HFFc6 (cell line): Measurements from ENCODE around the gene PRG3. TPM values are rescaled to one million over a fixed set of nuclear protein-coding genes. Genes with fewer than 3 reads are reported as not detected.

ENCODE experiments used
- DNase-seq: peaks from one replicate; pipeline ENCODE4 v3.0.0-alpha.2; 2018
- H3K27ac Mint-ChIP-seq: 2 replicates; pipeline ENCODE4 v1.8.0; 2020; ENCODE audit warnings: mild to moderate bottlenecking, mixed read lengths
- H3K27me3 Mint-ChIP-seq: 2 replicates; pipeline ENCODE4 v1.8.0; 2021; ENCODE audit warnings: mild to moderate bottlenecking, moderate library complexity, mixed read lengths; ENCODE audit not compliant: insufficient read depth
- H3K36me3 Mint-ChIP-seq: 2 replicates; pipeline ENCODE4 v1.8.0; 2021; ENCODE audit warnings: low read depth, mixed read lengths
- H3K4me1 Mint-ChIP-seq: 2 replicates; pipeline ENCODE4 v1.8.0; 2020; ENCODE audit warnings: low read depth, mixed read lengths
- H3K4me3 Mint-ChIP-seq: 2 replicates; pipeline ENCODE4 v1.8.0; 2020; ENCODE audit warnings: mild to moderate bottlenecking, moderate library complexity, mixed read lengths
- H3K9me3 Mint-ChIP-seq: 2 replicates; pipeline ENCODE4 v1.8.0; 2020; ENCODE audit warnings: mild to moderate bottlenecking, mixed read lengths
- total RNA-seq, 6 experiments: library from RNA; stranded (reverse); fragmentation: NEBNext Ultra II Directional; extraction: Animal tissue kit (Norgen Biotek cat#: 25700); gene quantifications; 2 replicates in 1 of 6; 3 replicates in 5 of 6; pipeline ENCODE4 v1.2.3, GENCODE V29; 2021
- TF ChIP-seq, protein P1 (sequence below): fragments of 200-600 bp; sonication (generic); IDR thresholded peaks from 2 replicates; pipeline ENCODE4 v1.5.0; 2021; ENCODE audit warnings: antibody characterized with exemption, mild to moderate bottlenecking

Gene PRG3
- total RNA-seq, 6 experiments from 2014 or later: not detected

DNA sequence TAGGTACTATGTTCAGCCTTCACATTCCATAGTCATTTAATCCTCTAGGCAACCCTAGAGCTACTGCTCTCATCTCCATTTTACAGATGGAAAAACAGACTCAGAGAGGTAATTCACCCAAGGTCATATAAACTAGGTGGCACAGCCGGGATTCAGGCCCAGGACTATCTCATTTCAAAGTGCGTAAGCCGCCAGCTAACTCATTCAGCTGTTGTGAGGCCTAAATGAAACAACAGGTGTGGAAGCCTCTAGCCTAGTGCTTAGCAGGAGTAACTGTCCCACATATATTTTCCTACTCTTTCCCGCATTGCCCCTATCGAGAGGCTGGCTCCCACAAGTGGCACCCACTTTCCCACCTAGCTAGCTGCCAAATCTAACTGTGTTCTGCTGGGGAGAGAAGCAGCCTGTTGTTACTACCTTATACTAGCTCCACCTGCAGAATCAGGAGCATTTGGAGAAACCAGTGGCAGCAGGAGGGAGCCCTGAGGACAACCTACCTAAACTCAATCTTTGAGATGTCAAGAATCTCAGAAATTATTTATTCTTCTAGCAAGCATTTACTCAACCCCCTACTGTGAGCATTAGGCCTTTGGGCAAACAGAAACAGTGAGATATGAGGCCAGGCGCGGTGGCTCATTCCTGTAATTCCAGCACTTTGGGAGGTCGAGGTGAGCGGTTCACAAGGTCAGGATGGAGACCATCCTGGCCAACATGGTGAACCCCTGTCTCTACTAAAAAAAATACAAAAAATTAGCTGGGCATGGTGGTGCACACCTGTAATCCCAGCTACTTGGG lies 20.9 kb downstream of the PRG3 start:
- DNase-seq: no peak
- Mint-ChIP-seq H3K27ac (no peak overlapping the region), H3K9me3 (no peaks in the 10 kb centered on the region), H3K36me3 (no peaks in the 10 kb centered on the region), H3K4me1 (peaks cover 16% of the 10 kb centered on the region), H3K4me3 (no peak overlapping the region), H3K27me3 (peaks cover 39% of the 10 kb centered on the region)
- TF ChIP-seq, protein P1, sequence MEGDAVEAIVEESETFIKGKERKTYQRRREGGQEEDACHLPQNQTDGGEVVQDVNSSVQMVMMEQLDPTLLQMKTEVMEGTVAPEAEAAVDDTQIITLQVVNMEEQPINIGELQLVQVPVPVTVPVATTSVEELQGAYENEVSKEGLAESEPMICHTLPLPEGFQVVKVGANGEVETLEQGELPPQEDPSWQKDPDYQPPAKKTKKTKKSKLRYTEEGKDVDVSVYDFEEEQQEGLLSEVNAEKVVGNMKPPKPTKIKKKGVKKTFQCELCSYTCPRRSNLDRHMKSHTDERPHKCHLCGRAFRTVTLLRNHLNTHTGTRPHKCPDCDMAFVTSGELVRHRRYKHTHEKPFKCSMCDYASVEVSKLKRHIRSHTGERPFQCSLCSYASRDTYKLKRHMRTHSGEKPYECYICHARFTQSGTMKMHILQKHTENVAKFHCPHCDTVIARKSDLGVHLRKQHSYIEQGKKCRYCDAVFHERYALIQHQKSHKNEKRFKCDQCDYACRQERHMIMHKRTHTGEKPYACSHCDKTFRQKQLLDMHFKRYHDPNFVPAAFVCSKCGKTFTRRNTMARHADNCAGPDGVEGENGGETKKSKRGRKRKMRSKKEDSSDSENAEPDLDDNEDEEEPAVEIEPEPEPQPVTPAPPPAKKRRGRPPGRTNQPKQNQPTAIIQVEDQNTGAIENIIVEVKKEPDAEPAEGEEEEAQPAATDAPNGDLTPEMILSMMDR: no peak

DNA sequence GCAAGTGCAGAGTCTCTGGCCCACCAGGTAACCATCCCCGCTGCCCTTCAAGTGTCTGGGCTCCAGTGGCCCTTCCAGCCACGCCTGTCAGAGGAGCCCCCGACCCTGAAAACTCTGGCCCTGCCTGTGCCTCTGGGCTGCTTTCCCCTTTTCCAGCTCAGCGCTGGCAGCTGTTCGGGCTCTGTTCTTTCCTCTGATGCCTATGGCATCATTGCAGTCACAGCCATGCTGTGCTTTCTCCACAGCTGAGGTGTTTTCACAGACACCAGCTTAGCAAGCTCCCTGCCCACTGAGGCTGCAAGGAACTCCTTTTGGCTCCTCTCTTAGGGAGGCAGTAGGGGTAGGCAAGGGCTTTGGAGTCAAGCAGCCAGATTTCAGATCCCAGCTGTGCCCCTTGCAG lies 21.6 kb downstream of the PRG3 start:
- TF ChIP-seq, protein P1: no peak
- no peaks in the 10 kb centered on the region for H3K36me3 Mint-ChIP-seq
- H3K4me1 Mint-ChIP-seq: peaks cover 16% of the 10 kb centered on the region
- no peak overlapping the region for H3K4me3 Mint-ChIP-seq
- no peaks in the 10 kb centered on the region for H3K9me3 Mint-ChIP-seq
- H3K27ac Mint-ChIP-seq: no peak overlapping the region
- H3K27me3 Mint-ChIP-seq: peaks cover 40% of the 10 kb centered on the region
- DNase-seq: no peak

DNA sequence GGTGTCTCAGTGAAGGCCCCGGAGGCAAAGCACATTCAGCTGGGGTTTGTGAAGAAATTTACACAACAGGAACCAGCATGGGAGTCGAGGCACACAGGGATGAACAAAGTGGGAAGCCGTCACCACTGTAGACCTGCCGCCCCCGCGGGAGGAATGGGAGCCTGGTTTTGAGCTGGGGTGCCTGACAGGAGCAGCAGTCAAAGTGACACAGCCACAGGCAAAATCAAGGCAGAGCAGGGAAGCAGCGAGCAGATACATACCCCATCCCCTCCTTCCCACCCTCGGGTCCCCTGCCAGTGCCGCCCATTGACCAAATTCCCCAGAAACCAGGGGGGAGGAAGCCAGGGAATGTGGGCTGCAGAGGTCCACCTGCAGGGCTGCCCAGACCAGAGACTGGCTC lies 22.0 kb downstream of the PRG3 start:
- TF ChIP-seq, protein P1: no peak
- Mint-ChIP-seq H3K4me3 (no peak overlapping the region), H3K27me3 (peaks cover 42% of the 10 kb centered on the region), H3K27ac (no peak overlapping the region), H3K9me3 (no peaks in the 10 kb centered on the region), H3K4me1 (peaks cover 16% of the 10 kb centered on the region), H3K36me3 (no peaks in the 10 kb centered on the region)
- no peak for DNase-seq

DNA sequence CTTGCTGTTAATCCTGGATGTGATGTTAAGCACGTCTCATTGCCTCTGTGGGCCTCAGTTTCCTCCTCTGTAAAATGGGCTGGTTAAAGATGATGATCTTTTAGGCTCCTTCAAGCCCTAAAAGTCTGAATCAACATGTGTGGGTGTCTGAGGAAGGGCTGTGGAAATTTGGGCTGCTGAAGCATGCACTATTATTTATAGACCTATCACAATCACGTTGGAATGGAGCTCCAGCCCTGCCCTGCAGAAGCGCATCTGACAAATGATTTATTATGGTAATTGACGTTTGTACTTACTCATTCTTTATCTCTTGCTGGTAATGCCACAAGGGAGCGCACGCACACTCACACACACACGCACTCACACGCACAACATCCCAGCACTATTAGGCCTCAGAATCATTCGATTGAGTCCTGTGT lies 22.4 kb downstream of the PRG3 start:
- peak; percentile 10 for DNase-seq
- TF ChIP-seq, protein P1: no peak
- H3K4me3 Mint-ChIP-seq: no peak overlapping the region

DNA sequence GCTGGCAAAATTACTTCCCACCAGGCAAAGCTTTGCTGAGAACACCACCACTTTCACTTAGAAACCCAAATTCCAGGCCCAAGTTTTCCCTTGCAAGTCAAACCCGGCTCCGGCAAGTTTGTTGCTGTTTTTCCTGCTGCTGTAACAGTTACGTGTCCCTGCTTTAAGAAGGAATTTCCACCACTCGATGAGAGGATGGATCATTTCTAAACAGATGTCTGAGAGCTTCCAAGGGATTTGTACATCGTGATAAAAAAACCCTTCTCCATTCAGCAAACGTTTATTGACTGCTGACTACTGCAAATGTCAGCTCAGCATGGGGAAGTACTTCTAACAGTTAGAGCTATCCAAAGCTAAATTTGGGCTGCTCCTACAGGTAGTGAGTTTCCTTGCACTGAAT lies 23.1 kb downstream of the PRG3 start:
- TF ChIP-seq, protein P1: no peak
- H3K36me3 Mint-ChIP-seq: no peaks in the 10 kb centered on the region
- H3K27ac Mint-ChIP-seq: no peak overlapping the region
- peaks cover 34% of the 10 kb centered on the region for H3K27me3 Mint-ChIP-seq
- H3K4me3 Mint-ChIP-seq: no peak overlapping the region
- peak; percentile 9 for DNase-seq
- no peaks in the 10 kb centered on the region for H3K9me3 Mint-ChIP-seq
- peaks cover 16% of the 10 kb centered on the region for H3K4me1 Mint-ChIP-seq

More for the DNA sequence above, 22.4 kb downstream of the PRG3 start:
- Mint-ChIP-seq H3K36me3 (no peaks in the 10 kb centered on the region), H3K9me3 (no peaks in the 10 kb centered on the region), H3K27me3 (peaks cover 39% of the 10 kb centered on the region), H3K4me1 (peaks cover 16% of the 10 kb centered on the region), H3K27ac (no peak overlapping the region)
